ENCODE data around the gene SAMD8. TPM values are rescaled to one million over a fixed set of nuclear protein-coding genes. Genes with fewer than 3 reads are reported as not detected.

Gene SAMD8
- total and polyA plus RNA-seq, 2 donors (not counting 1 experiment from before 2014, with no cell fraction given) = 15.9 to 35.7 TPM

GRCh38 chr10:75066271-75066670 is 45.2 kb upstream of the SAMD8 start:
- TF ChIP-seq CTCF (IDR thresholded peaks at IDR 0.05) = no peak
- TF ChIP-seq EZH2 (IDR thresholded peaks at IDR 0.05; ENCODE audit: borderline replicate concordance, insufficient read depth, low read depth, low read length, poor library complexity, severe bottlenecking) = no peak
- no peak for ATAC-seq (ENCODE audit: low read depth)
- Histone ChIP-seq H3K9ac (ENCODE audit: low read length) (no peak overlapping the region), H3K27me3 (replicated peaks in 1 of 4; ENCODE audit: control extremely low read depth in 1 of 4, control insufficient read depth in 3 of 4, insufficient read depth in 4 of 4, low read length in 3 of 4) (no peaks in the 10 kb centered on the region), H3K36me3 (replicated peaks in 1 of 2; ENCODE audit: control extremely low read depth in 1 of 2, control insufficient read depth in 1 of 2, extremely low read depth in 1 of 2, insufficient read depth in 2 of 2, low read length in 1 of 2) (no peaks in the 10 kb centered on the region), H3K4me3 (ENCODE audit: control extremely low read depth in 1 of 5, extremely low read depth in 1 of 5, insufficient read depth in 1 of 5, low read depth in 2 of 5, low read length in 4 of 5) (no peak overlapping the region), H3K27ac (ENCODE audit: low read length in 2 of 2) (no peak overlapping the region), H3K4me2 (replicated peaks; ENCODE audit: low read depth, low read length, poor library complexity, severe bottlenecking) (no peak overlapping the region), H2AFZ (ENCODE audit: insufficient read depth, low read depth, low read length, poor library complexity, severe bottlenecking) (no peak overlapping the region), H4K20me1 (ENCODE audit: control insufficient read depth, insufficient read depth, low read length, poor library complexity, severe bottlenecking) (no peaks in the 10 kb centered on the region), H3K4me1 (ENCODE audit: control insufficient read depth in 2 of 2, insufficient read depth in 2 of 2, low read length in 2 of 2) (no peaks in the 10 kb centered on the region), H3K9me3 (ENCODE audit: control extremely low read depth in 1 of 3, control insufficient read depth in 2 of 3, insufficient read depth in 1 of 3, low read length in 2 of 3) (peaks cover 0 to 3% (median 0%) of the 10 kb centered on the region in 3 donors), H3K79me2 (ENCODE audit: control insufficient read depth, insufficient read depth, low read length) (no peaks in the 10 kb centered on the region)
- Mint-ChIP-seq H3K9me3 (ENCODE audit: insufficient read depth) (no peaks in the 10 kb centered on the region), H3K27ac (no peak overlapping the region), H3K4me3 (no peak overlapping the region), H3K4me1 (no peaks in the 10 kb centered on the region), H3K27me3 (no peaks in the 10 kb centered on the region)
- no peak for DNase-seq
- CTCF ChIA-PET = no interaction called here
- 80% methylated on average over 1 of the region's 5 CpGs for WGBS (ENCODE audit: insufficient coverage)
- POLR2A ChIA-PET = no interaction called here
- intact Hi-C loops (cut with micrococcal nuclease) = no loop called here

- H3K9me3 ChIP-seq (ENCODE audit: control extremely low read depth in 1 of 3, control insufficient read depth in 2 of 3, insufficient read depth in 1 of 3, low read length in 2 of 3) = peaks cover 0 to 3% (median 0%) of the 10 kb centered on the region in 3 donors
- no peaks in the 10 kb centered on the region for H3K27me3 ChIP-seq (replicated peaks in 1 of 4; ENCODE audit: control extremely low read depth in 1 of 4, control insufficient read depth in 3 of 4, insufficient read depth in 4 of 4, low read length in 3 of 4)
- no peak overlapping the region for H3K4me3 ChIP-seq (ENCODE audit: control extremely low read depth in 1 of 5, extremely low read depth in 1 of 5, insufficient read depth in 1 of 5, low read depth in 2 of 5, low read length in 4 of 5)
- Mint-ChIP-seq H3K4me1 (no peaks in the 10 kb centered on the region), H3K9me3 (ENCODE audit: insufficient read depth) (no peaks in the 10 kb centered on the region), H3K4me3 (no peak overlapping the region), H3K27ac (no peak overlapping the region), H3K27me3 (no peaks in the 10 kb centered on the region)
- TF ChIP-seq CTCF (IDR thresholded peaks at IDR 0.05) (no peak), EZH2 (IDR thresholded peaks at IDR 0.05; ENCODE audit: borderline replicate concordance, insufficient read depth, low read depth, low read length, poor library complexity, severe bottlenecking) (no peak)
- no peaks in the 10 kb centered on the region for H3K36me3 ChIP-seq (replicated peaks in 1 of 2; ENCODE audit: control extremely low read depth in 1 of 2, control insufficient read depth in 1 of 2, extremely low read depth in 1 of 2, insufficient read depth in 2 of 2, low read length in 1 of 2)
- H3K9ac ChIP-seq (ENCODE audit: low read length) = no peak overlapping the region
- intact Hi-C loops (cut with micrococcal nuclease) = no loop called here
- H3K79me2 ChIP-seq (ENCODE audit: control insufficient read depth, insufficient read depth, low read length) = no peaks in the 10 kb centered on the region
- H3K4me2 ChIP-seq (replicated peaks; ENCODE audit: low read depth, low read length, poor library complexity, severe bottlenecking) = no peak overlapping the region
- H2AFZ ChIP-seq (ENCODE audit: insufficient read depth, low read depth, low read length, poor library complexity, severe bottlenecking) = no peak overlapping the region
- CTCF ChIA-PET = interaction anchor here (0.6 kb wide), 1 partner anchor 46 kb away, joined by 3 read pairs; no protein-coding TSS in a partner anchor
- DNase-seq = no peak
- no peaks in the 10 kb centered on the region for H4K20me1 ChIP-seq (ENCODE audit: control insufficient read depth, insufficient read depth, low read length, poor library complexity, severe bottlenecking)
- no peaks in the 10 kb centered on the region for H3K4me1 ChIP-seq (ENCODE audit: control insufficient read depth in 2 of 2, insufficient read depth in 2 of 2, low read length in 2 of 2)
- ATAC-seq (ENCODE audit: low read depth) = no peak
- H3K27ac ChIP-seq (ENCODE audit: low read length in 2 of 2) = no peak overlapping the region
- WGBS (ENCODE audit: insufficient coverage) = 100% methylated on average over 5 of the region's 7 CpGs
- POLR2A ChIA-PET = no interaction called here
Observed at GRCh38 chr10:75067272-75067671, 44.2 kb upstream of the SAMD8 start.

Data from B cell (primary cell).